ENCODE measurements around the gene PPARG.

GRCh38 chr3:12454076-12454815 lies 165.4 kb downstream of the PPARG start:
- TF ChIP-seq, protein P1, sequence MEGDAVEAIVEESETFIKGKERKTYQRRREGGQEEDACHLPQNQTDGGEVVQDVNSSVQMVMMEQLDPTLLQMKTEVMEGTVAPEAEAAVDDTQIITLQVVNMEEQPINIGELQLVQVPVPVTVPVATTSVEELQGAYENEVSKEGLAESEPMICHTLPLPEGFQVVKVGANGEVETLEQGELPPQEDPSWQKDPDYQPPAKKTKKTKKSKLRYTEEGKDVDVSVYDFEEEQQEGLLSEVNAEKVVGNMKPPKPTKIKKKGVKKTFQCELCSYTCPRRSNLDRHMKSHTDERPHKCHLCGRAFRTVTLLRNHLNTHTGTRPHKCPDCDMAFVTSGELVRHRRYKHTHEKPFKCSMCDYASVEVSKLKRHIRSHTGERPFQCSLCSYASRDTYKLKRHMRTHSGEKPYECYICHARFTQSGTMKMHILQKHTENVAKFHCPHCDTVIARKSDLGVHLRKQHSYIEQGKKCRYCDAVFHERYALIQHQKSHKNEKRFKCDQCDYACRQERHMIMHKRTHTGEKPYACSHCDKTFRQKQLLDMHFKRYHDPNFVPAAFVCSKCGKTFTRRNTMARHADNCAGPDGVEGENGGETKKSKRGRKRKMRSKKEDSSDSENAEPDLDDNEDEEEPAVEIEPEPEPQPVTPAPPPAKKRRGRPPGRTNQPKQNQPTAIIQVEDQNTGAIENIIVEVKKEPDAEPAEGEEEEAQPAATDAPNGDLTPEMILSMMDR (IDR thresholded peaks at IDR 0.05) = no peak
- no peak for TF ChIP-seq EP300 (IDR thresholded peaks at IDR 0.05)
